ENCODE data around the gene CABLES1. TPM values are rescaled to one million over a fixed set of nuclear protein-coding genes. Genes with fewer than 3 reads are reported as not detected.

The CABLES1 gene
- total RNA-seq, 6 experiments from 2014 or later: 7.4 to 21.5 (median 11.3) TPM

DNA sequence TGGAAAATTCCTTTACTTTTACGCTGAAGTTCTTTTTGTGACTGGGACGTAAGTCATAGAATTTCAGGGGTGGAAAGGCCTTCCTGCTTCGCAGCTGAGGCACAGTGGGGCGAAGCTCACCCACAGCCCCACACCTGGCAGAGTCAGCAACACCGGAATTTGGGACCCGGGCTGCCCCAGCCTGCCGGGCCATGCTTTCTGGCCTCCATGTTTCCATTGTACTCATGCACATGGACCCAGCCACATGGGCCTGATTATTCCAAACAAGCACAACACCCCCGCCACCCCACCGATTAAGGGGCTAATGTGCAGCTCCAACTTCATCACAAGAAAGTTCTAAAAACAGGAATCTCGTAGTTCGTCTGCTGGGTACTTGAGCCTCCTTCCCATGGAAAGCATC is 82.5 kb downstream of the CABLES1 start:
- TF ChIP-seq, protein P1, sequence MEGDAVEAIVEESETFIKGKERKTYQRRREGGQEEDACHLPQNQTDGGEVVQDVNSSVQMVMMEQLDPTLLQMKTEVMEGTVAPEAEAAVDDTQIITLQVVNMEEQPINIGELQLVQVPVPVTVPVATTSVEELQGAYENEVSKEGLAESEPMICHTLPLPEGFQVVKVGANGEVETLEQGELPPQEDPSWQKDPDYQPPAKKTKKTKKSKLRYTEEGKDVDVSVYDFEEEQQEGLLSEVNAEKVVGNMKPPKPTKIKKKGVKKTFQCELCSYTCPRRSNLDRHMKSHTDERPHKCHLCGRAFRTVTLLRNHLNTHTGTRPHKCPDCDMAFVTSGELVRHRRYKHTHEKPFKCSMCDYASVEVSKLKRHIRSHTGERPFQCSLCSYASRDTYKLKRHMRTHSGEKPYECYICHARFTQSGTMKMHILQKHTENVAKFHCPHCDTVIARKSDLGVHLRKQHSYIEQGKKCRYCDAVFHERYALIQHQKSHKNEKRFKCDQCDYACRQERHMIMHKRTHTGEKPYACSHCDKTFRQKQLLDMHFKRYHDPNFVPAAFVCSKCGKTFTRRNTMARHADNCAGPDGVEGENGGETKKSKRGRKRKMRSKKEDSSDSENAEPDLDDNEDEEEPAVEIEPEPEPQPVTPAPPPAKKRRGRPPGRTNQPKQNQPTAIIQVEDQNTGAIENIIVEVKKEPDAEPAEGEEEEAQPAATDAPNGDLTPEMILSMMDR (IDR thresholded peaks at IDR 0.05): no peak
- no peak for TF ChIP-seq POLR2A (IDR thresholded peaks at IDR 0.05)
- Histone ChIP-seq H3K9me3 (no peaks in the 10 kb centered on the region), H3K27me3 (no peaks in the 10 kb centered on the region), H3K4me1 (no peaks in the 10 kb centered on the region), H3K36me3 (peaks cover 0 to 7% (median 0%) of the 10 kb centered on the region in 4 donors), H3K27ac (no peak overlapping the region), H3K4me3 (no peak overlapping the region)
- intact Hi-C loops (cut with DNase I): no loop called here
- 88% methylated on average over 4 of the region's 11 CpGs for WGBS (ENCODE audit: insufficient coverage, low coverage, low lambda C conversion rate, missing lambda C conversion rate)
- DNase-seq: no peak
- ATAC-seq: no peak

DNA sequence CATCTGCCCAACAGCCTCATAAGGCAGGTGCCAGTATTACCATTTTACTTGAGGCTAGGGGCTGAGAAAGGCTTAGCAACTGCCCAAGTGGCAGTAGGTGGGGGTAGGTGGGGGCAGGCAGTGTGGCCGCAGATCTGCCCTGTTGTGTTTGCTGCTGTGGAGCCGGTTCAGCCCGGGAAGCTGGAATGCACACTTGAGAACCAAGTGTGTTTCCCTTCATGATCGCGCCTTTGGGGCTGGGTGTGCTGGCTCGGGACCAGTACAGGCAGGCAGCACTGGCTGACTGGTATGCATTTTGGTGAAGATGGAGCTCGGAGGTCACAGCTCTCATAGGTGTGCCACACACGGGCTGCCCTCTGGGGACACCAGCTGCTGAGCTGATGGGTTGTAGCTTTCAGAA is 85.1 kb downstream of the CABLES1 start:
- intact Hi-C loops (cut with DNase I): no loop called here
- ATAC-seq (no peak), DNase-seq (no peak)
- H3K4me1 ChIP-seq: no peaks in the 10 kb centered on the region
- H3K27me3 ChIP-seq: no peaks in the 10 kb centered on the region
- H3K36me3 ChIP-seq: no peaks in the 10 kb centered on the region
- H3K4me3 ChIP-seq: no peak overlapping the region
- no CpG with 5 or more reads among the region's 8 CpGs for WGBS (ENCODE audit: insufficient coverage, low coverage, low lambda C conversion rate, missing lambda C conversion rate)
- no peak overlapping the region for H3K27ac ChIP-seq
- TF ChIP-seq POLR2A (IDR thresholded peaks at IDR 0.05): no peak
- TF ChIP-seq, protein P1 (IDR thresholded peaks at IDR 0.05): no peak
- no peaks in the 10 kb centered on the region for H3K9me3 ChIP-seq

DNA sequence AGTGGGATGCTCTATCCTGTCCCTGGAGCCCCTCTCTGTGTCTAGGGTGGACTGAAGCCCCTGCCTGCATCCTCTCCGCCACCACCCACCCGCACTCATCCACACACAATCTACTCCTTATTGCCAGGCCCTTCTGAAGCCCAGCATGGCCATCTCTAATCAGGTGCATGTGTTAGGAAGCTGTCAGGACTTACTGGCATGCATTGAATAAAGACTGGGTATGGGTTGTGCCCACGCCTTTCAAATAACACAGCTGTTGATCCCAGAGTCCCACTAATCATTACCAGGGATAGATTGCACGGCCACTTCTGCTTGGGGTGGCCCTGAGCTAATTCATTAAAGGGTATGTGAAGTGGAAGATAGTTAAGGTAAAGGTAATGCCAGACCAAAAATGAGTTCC is 88.4 kb downstream of the CABLES1 start:
- WGBS (ENCODE audit: insufficient coverage, low coverage, low lambda C conversion rate, missing lambda C conversion rate): 100% methylated on average over 3 of the region's 4 CpGs
- no peak for ATAC-seq
- H3K4me1 ChIP-seq: peaks cover 0 to 6% (median 0%) of the 10 kb centered on the region in 4 donors

DNA sequence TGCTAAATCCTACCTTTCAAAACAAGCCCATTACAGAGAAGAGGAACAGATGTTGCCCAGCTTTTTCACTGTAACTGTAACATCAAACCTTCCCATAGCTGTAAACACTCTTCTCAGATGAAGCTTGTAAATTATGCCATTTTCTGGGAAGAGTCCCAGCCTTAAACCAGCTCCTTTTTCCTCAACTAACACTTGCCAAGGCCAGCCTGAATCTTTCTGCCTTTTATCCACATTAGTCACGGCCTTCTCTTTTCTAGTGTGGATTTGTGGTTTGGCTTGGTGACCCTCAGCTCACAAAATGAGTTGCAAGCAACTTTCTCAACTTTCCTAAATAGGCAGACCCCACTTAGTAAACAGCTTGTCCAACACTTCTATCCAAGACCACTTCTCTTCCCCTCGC is 90.2 kb downstream of the CABLES1 start:
- DNase-seq (no peak), ATAC-seq (no peak)
- Histone ChIP-seq H3K9me3 (no peaks in the 10 kb centered on the region), H3K27ac (peak overlapping the region in 1 of 3 donors; percentile 4), H3K36me3 (no peaks in the 10 kb centered on the region), H3K27me3 (no peaks in the 10 kb centered on the region), H3K4me1 (peaks cover 0 to 6% (median 0%) of the 10 kb centered on the region in 4 donors), H3K4me3 (no peak overlapping the region)
- intact Hi-C loops (cut with DNase I): no loop called here
- 73% methylated on average over 2 of the region's 2 CpGs for WGBS (ENCODE audit: insufficient coverage, low coverage, low lambda C conversion rate, missing lambda C conversion rate)
- TF ChIP-seq POLR2A (IDR thresholded peaks at IDR 0.05): no peak
- TF ChIP-seq, protein P1 (IDR thresholded peaks at IDR 0.05): no peak

More for the DNA sequence above, 88.4 kb downstream of the CABLES1 start:
- H3K4me3 ChIP-seq: no peak overlapping the region
- H3K27ac ChIP-seq: no peak overlapping the region
- no peaks in the 10 kb centered on the region for H3K9me3 ChIP-seq
- intact Hi-C loops (cut with DNase I): no loop called here
- no peaks in the 10 kb centered on the region for H3K36me3 ChIP-seq
- H3K27me3 ChIP-seq: no peaks in the 10 kb centered on the region
- no peak for DNase-seq
- TF ChIP-seq POLR2A (IDR thresholded peaks at IDR 0.05): no peak
- TF ChIP-seq, protein P1 (IDR thresholded peaks at IDR 0.05): no peak

DNA sequence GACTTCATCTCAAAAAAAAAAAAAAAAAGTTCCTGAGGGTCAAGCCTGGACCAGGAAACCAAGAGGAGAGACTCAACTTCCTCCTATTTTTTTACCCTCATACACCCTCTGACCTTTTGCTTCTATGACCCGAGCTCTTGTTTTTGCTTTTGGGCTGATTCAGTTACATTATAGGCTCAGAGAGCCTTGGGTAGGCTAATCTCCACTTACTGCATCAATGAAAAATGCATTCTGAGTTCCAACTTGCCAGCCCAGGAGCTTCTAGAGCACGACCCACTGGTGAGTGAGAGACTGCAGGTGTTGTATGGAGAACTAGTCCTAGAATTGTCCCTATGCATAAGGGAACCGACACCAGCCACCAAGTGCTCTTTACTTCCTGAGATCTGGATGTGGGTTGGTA is 91.1 kb downstream of the CABLES1 start:
- ATAC-seq: peak; percentile 35 to 61 (median 44)
- H3K27ac ChIP-seq: peak overlapping the region in 1 of 3 donors; percentile 17
- H3K9me3 ChIP-seq: no peaks in the 10 kb centered on the region
- intact Hi-C loops (cut with DNase I): no loop called here
- no peaks in the 10 kb centered on the region for H3K27me3 ChIP-seq
- peaks cover 0 to 6% (median 0%) of the 10 kb centered on the region in 4 donors for H3K4me1 ChIP-seq
- DNase-seq: no peak
- TF ChIP-seq, protein P1 (IDR thresholded peaks at IDR 0.05): no peak
- no peak for TF ChIP-seq POLR2A (IDR thresholded peaks at IDR 0.05)
- H3K4me3 ChIP-seq: no peak overlapping the region
- no peaks in the 10 kb centered on the region for H3K36me3 ChIP-seq
- WGBS (ENCODE audit: insufficient coverage, low coverage, low lambda C conversion rate, missing lambda C conversion rate): 34% methylated on average over 3 of the region's 3 CpGs
